Breast epithelium (tissue), 3 donors: ENCODE results near the gene MRPS9.

ENCODE experiments used
- POLR2AphosphoS5 ChIP-seq, 3 donors: sonication (generic); formaldehyde crosslinking; IDR thresholded peaks; one replicate each; pipeline ENCODE4 v1.6.1; 2017; ENCODE audit warnings: antibody characterized with exemption in 3 of 3
- TF ChIP-seq, protein P1 (sequence below), 3 donors: fragments of 450-650 bp; IDR thresholded peaks; one replicate each; pipeline ENCODE4 v1.5.1; 2016 to 2017; ENCODE audit warnings: antibody characterized with exemption in 3 of 3, mild to moderate bottlenecking in 3 of 3, moderate library complexity in 3 of 3

DNA sequence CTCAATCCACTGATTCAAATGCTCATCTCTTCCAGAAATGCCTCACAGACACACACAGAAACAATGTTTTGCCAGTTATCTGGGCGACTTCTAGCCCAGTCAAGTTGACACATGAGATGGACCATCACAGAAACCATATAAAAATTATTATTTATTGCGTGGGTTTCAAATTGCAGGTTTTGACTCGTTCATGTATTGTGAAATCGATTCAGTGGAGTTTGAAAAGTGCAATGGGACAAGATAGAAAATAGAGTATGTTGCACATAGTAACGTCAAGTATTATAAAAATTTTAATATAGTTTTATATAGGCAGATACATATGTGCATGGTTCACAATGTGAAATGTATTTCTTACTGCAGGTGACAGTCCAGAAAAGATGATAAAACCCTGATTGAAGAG is 100.8 kb downstream of the MRPS9 start:
- TF ChIP-seq, protein P1, sequence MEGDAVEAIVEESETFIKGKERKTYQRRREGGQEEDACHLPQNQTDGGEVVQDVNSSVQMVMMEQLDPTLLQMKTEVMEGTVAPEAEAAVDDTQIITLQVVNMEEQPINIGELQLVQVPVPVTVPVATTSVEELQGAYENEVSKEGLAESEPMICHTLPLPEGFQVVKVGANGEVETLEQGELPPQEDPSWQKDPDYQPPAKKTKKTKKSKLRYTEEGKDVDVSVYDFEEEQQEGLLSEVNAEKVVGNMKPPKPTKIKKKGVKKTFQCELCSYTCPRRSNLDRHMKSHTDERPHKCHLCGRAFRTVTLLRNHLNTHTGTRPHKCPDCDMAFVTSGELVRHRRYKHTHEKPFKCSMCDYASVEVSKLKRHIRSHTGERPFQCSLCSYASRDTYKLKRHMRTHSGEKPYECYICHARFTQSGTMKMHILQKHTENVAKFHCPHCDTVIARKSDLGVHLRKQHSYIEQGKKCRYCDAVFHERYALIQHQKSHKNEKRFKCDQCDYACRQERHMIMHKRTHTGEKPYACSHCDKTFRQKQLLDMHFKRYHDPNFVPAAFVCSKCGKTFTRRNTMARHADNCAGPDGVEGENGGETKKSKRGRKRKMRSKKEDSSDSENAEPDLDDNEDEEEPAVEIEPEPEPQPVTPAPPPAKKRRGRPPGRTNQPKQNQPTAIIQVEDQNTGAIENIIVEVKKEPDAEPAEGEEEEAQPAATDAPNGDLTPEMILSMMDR (IDR thresholded peaks at IDR 0.05): no peak
- TF ChIP-seq POLR2AphosphoS5 (IDR thresholded peaks at IDR 0.05): no peak
